Karpas-422 (cell line): ENCODE data around the gene PSMC2. TPM values are rescaled to one million over a fixed set of nuclear protein-coding genes. Genes with fewer than 3 reads are reported as not detected.
A peak's percentile ranks its signal among the peaks of the same experiment; 100 is the strongest.

Experiments
- DNase-seq: peaks from one replicate; pipeline ENCODE4 v3.0.0-alpha.2; 2015
- H2AFZ ChIP-seq: fragments of 200-600 bp; sonication (generic); 2 replicates; pipeline ENCODE4 v1.6.1; 2014; ENCODE audit warnings: antibody characterized with exemption, low read length, mixed read lengths
- H3K27ac ChIP-seq: fragments of 200-600 bp; sonication (generic); 2 replicates; pipeline ENCODE4 v1.5.1; 2014; ENCODE audit warnings: mild to moderate bottlenecking, low read length, moderate library complexity
- H3K27me3 ChIP-seq: fragments of 200-600 bp; sonication (generic); 2 replicates; pipeline ENCODE4 v1.6.1; 2014; ENCODE audit warnings: low read length, mixed read lengths
- H3K36me3 ChIP-seq: fragments of 200-600 bp; sonication (generic); 2 replicates; pipeline ENCODE4 v1.6.1; 2014; ENCODE audit warnings: low read length, mixed read lengths; ENCODE audit not compliant: insufficient read depth
- H3K4me1 ChIP-seq: fragments of 200-600 bp; sonication (generic); 2 replicates; pipeline ENCODE4 v1.6.1; 2014; ENCODE audit warnings: mild to moderate bottlenecking, low read length, mixed read lengths
- H3K4me2 ChIP-seq: fragments of 200-600 bp; sonication (generic); 2 replicates; pipeline ENCODE4 v1.6.1; 2014; ENCODE audit warnings: low read length, low read depth, mild to moderate bottlenecking; ENCODE audit not compliant: poor library complexity, severe bottlenecking
- H3K4me3 ChIP-seq: fragments of 200-600 bp; sonication (generic); 2 replicates; pipeline ENCODE4 v1.5.1; 2014; ENCODE audit warnings: mild to moderate bottlenecking, antibody characterized with exemption, low read length, mixed read lengths
- H3K79me2 ChIP-seq: fragments of 200-600 bp; sonication (generic); 2 replicates; pipeline ENCODE4 v1.6.1; 2014; ENCODE audit warnings: mild to moderate bottlenecking, low read length, mixed read lengths
- H3K9ac ChIP-seq: fragments of 200-600 bp; sonication (generic); 2 replicates; pipeline ENCODE4 v1.6.0; 2014; ENCODE audit warnings: low read length
- H3K9me2 ChIP-seq: fragments of 200-600 bp; sonication (generic), shearing (Covaris generic); replicated peaks from 2 replicates; pipeline ENCODE4 v1.6.0; 2014; ENCODE audit warnings: mild to moderate bottlenecking, low read length, moderate library complexity; ENCODE audit not compliant: insufficient read depth
- H3K9me3 ChIP-seq: fragments of 300-700, 200-600 bp; sonication (generic); 2 replicates; pipeline ENCODE4 v1.6.1; 2014; ENCODE audit warnings: low read length, mixed read lengths
- H4K20me1 ChIP-seq: fragments of 200-600 bp; sonication (generic); 2 replicates; pipeline ENCODE4 v1.6.1; 2014; ENCODE audit warnings: mild to moderate bottlenecking, antibody characterized with exemption, low read length, low read depth; ENCODE audit not compliant: insufficient read depth
- total RNA-seq: library from RNA; depleted of rRNA; stranded (reverse); fragments of >200 nt; shearing (Covaris generic); gene quantifications from 2 replicates; pipeline ENCODE4 v1.2.3, GENCODE V29; 2014; ENCODE audit warnings: low replicate concordance; rRNA removed

The PSMC2 gene
- total RNA-seq: 69.4 and 107 TPM in 2 replicates

DNA sequence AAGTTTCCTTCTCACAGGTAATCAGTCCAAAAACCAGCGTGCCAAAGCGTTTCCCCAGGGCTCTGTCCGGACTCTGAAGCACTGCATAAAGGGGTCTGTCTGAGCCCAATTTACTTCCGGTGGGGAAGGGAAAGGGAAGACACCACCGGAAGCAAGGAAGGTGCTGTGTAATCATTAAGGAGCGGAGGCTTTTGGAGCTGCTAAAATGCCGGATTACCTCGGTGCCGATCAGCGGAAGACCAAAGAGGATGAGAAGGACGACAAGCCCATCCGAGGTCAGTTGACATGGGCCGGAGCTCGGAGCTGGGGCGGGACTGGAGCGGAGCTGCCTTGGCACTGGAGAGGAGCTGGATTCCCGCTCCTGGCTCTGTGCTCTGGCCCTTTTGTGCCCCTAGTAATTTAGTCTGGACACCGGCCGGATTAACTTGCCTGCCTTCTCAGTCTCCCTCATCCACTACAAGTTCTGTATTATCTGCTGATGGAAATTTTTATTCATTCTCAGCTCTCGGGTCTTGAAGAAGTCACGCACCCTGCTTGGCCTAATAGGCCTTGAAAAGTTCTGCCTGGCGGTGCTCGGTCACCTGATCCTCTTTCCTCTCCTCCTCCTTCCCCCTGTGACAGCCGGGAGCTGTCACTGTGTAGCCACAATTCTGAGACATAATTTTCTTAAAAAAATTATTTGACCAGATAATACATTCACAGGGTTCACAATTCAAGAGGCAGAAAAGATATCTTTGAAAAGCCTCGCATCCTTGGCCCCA, at the start of gene PSMC2:
TSS of gene PSMC2 (plus strand) at position 137 of the 761 bp plus-strand sequence. CDS start at position 206, 69 bp downstream.
- H3K9me2 ChIP-seq: no peaks in the 10 kb centered on the region
- peaks cover 88% of the 10 kb centered on the region for H3K79me2 ChIP-seq
- H3K9ac ChIP-seq: peak within 1 kb of the TSS; percentile 81
- H3K36me3 ChIP-seq: peaks cover 6% of the 10 kb centered on the region; the same call in 1 of the 2 replicates
- H3K27me3 ChIP-seq: no peaks in the 10 kb centered on the region
- H3K4me2 ChIP-seq: peak within 1 kb of the TSS; percentile 83
- no peaks in the 10 kb centered on the region for H3K9me3 ChIP-seq
- no peaks in the 10 kb centered on the region; the same call in 1 of the 2 replicates for H4K20me1 ChIP-seq
- H3K4me3 ChIP-seq: peak within 1 kb of the TSS; percentile 86
- DNase-seq: peak; percentile 96
- H3K27ac ChIP-seq: peak within 1 kb of the TSS; percentile 71
- H2AFZ ChIP-seq: peak within 1 kb of the TSS; percentile 58; the same call in 1 of the 2 replicates
- peaks cover 52% of the 10 kb centered on the region for H3K4me1 ChIP-seq

GRCh38 chr7:103297837-103298179, 49.6 kb upstream of the PSMC2 start:
- H4K20me1 ChIP-seq: no peaks in the 10 kb centered on the region
- H3K79me2 ChIP-seq: peaks cover 50% of the 10 kb centered on the region
- peak overlapping the region; percentile 83 for H3K4me3 ChIP-seq
- no peaks in the 10 kb centered on the region for H3K9me3 ChIP-seq
- H3K27me3 ChIP-seq: no peaks in the 10 kb centered on the region
- H2AFZ ChIP-seq: 0 out of 2 replicates have a peak overlapping the region, but pooled peaks have one; percentile 29
- H3K4me1 ChIP-seq: peaks cover 30% of the 10 kb centered on the region
- H3K27ac ChIP-seq: peak overlapping the region; percentile 91
- H3K4me2 ChIP-seq: peak overlapping the region; percentile 81
- H3K9me2 ChIP-seq: no peaks in the 10 kb centered on the region
- peak; percentile 84 for DNase-seq
- H3K9ac ChIP-seq: peak overlapping the region; percentile 88
- peaks cover 37% of the 10 kb centered on the region for H3K36me3 ChIP-seq

DNA sequence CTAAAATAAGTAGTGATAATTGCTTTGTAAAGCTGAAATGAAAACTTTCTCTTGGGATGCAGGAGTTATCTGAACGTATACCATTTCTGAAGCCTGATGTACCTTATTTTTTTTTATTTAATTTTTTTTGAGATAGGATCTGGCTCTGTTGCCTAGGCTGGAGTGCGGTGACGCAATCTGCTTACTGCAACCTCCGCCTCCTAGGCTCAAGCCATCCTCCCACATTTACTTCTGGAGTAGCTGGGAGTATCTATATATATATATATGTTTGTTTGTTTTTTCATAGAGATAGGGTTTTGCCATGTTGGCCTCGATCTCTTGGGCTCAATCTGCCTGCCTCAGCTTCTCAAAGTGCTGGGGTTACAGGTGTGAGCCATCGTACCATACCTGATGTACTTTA, 47.8 kb upstream of the PSMC2 start:
- H3K4me1 ChIP-seq: peaks cover 33% of the 10 kb centered on the region
- no peak for DNase-seq
- H3K9ac ChIP-seq: no peak overlapping the region
- peaks cover 65% of the 10 kb centered on the region for H3K79me2 ChIP-seq
- H3K36me3 ChIP-seq: peaks cover 54% of the 10 kb centered on the region
- H3K4me2 ChIP-seq: peak overlapping the region; percentile 81
- no peak overlapping the region for H3K27ac ChIP-seq
- H4K20me1 ChIP-seq: peaks cover 7% of the 10 kb centered on the region; the same call in 1 of the 2 replicates
- peak overlapping the region; percentile 83; the same call in 1 of the 2 replicates for H3K4me3 ChIP-seq
- no peak overlapping the region for H2AFZ ChIP-seq
- H3K9me3 ChIP-seq: no peaks in the 10 kb centered on the region
- H3K27me3 ChIP-seq: no peaks in the 10 kb centered on the region
- H3K9me2 ChIP-seq: no peaks in the 10 kb centered on the region

GRCh38 chr7:103301441-103301840, 46.0 kb upstream of the PSMC2 start:
- Histone ChIP-seq H3K36me3 (peaks cover 66% of the 10 kb centered on the region), H2AFZ (no peak overlapping the region), H3K9me2 (no peaks in the 10 kb centered on the region), H3K4me2 (no peak overlapping the region), H3K27ac (no peak overlapping the region), H3K9ac (no peak overlapping the region), H3K4me3 (no peak overlapping the region), H3K79me2 (peaks cover 70% of the 10 kb centered on the region), H3K9me3 (no peaks in the 10 kb centered on the region), H3K4me1 (peaks cover 30% of the 10 kb centered on the region), H4K20me1 (peaks cover 7% of the 10 kb centered on the region; the same call in 1 of the 2 replicates), H3K27me3 (no peaks in the 10 kb centered on the region)
- DNase-seq: no peak

DNA sequence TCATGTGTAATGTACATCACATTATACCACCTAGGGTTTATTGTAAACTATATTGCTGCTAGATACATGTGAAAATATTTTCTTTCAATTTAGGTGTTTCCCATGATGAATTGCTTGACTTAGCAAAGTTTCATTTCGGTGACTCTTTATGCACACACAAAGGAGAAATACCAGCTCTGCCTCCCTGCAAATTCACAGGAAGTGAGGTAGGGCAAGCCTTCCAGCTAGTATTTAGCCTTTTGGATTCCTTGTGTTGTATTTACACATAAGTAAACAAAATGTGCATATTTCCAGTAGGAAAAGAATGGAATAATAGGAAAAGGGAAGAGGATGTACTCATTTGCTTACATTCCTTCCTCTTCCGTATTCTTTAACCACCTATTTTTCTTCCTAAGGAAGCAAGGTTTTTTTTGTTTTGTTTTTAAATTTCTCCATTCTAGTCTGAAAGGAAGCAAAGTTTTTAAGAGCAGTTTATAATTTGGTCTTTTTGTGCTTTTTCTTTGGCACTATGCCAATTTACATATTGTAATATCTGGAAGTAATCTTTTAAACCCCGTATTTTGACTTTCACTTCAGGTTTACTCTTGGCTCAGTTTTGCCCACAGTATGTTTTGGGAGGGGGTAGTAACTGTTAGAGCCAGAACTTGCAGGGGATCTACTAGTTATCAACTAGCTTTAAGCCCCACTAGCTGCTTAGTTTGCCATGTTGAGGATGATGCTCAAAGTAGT, 39.8 kb upstream of the PSMC2 start:
- Histone ChIP-seq H3K4me3 (no peak overlapping the region), H3K36me3 (peaks cover 84% of the 10 kb centered on the region), H3K79me2 (peaks cover 69% of the 10 kb centered on the region)

GRCh38 chr7:103314852-103315251, 32.6 kb upstream of the PSMC2 start:
- H3K9ac ChIP-seq: no peak overlapping the region
- no peak for DNase-seq
- no peaks in the 10 kb centered on the region for H3K9me2 ChIP-seq
- H3K9me3 ChIP-seq: no peaks in the 10 kb centered on the region
- H3K4me3 ChIP-seq: no peak overlapping the region
- peaks cover 51% of the 10 kb centered on the region for H3K79me2 ChIP-seq
- no peaks in the 10 kb centered on the region for H3K27me3 ChIP-seq
- no peaks in the 10 kb centered on the region for H3K4me1 ChIP-seq
- H2AFZ ChIP-seq: no peak overlapping the region
- no peak overlapping the region for H3K4me2 ChIP-seq
- no peaks in the 10 kb centered on the region for H4K20me1 ChIP-seq
- peaks cover 86% of the 10 kb centered on the region for H3K36me3 ChIP-seq
- no peak overlapping the region for H3K27ac ChIP-seq

More for the DNA sequence above, 39.8 kb upstream of the PSMC2 start:
- peak overlapping the region; percentile 8 for H3K4me2 ChIP-seq
- H2AFZ ChIP-seq: no peak overlapping the region
- peak overlapping the region; percentile 23 for H3K27ac ChIP-seq
- DNase-seq: no peak
- H3K9me3 ChIP-seq: no peaks in the 10 kb centered on the region
- H4K20me1 ChIP-seq: peaks cover 7% of the 10 kb centered on the region; the same call in 1 of the 2 replicates
- H3K9me2 ChIP-seq: no peaks in the 10 kb centered on the region
- H3K4me1 ChIP-seq: peaks cover 14% of the 10 kb centered on the region
- H3K27me3 ChIP-seq: no peaks in the 10 kb centered on the region
- no peak overlapping the region for H3K9ac ChIP-seq

- H3K79me2 ChIP-seq: peaks cover 38% of the 10 kb centered on the region
- no peaks in the 10 kb centered on the region for H3K27me3 ChIP-seq
- no peak overlapping the region for H2AFZ ChIP-seq
- H3K4me3 ChIP-seq: no peak overlapping the region
- peaks cover 72% of the 10 kb centered on the region for H3K36me3 ChIP-seq
- no peak overlapping the region for H3K9ac ChIP-seq
- no peaks in the 10 kb centered on the region for H3K9me2 ChIP-seq
- H3K27ac ChIP-seq: no peak overlapping the region
- H3K4me1 ChIP-seq: no peaks in the 10 kb centered on the region
- H3K4me2 ChIP-seq: no peak overlapping the region
- H3K9me3 ChIP-seq: no peaks in the 10 kb centered on the region
- H4K20me1 ChIP-seq: no peaks in the 10 kb centered on the region
- no peak for DNase-seq
Observed at GRCh38 chr7:103316380-103316941, 31.0 kb upstream of the PSMC2 start.

DNA sequence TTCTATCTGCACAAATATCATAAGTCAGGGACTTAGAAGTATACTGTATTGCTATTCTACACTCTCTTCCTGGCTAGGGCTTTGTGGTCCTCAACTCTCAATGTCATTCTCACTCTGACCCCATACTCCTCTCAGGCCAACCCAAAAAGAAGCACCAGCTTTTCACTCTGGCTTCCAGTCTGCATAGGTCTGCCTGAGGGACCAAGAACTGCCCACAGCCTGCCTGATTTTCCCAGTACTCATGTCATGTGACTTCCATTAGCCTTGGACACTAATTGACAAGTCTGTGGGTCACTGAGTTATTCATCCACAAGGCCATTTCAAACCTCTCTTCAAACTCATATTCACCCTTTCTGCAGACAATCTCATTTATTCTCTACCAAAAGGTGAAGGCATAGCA, 30.4 kb upstream of the PSMC2 start:
- Histone ChIP-seq H3K4me3 (no peak overlapping the region), H3K79me2 (peaks cover 33% of the 10 kb centered on the region), H3K4me1 (no peaks in the 10 kb centered on the region), H3K27ac (no peak overlapping the region), H3K27me3 (no peaks in the 10 kb centered on the region), H3K36me3 (peaks cover 70% of the 10 kb centered on the region), H2AFZ (no peak overlapping the region), H3K9me2 (no peaks in the 10 kb centered on the region), H3K4me2 (no peak overlapping the region), H3K9me3 (no peaks in the 10 kb centered on the region), H4K20me1 (no peaks in the 10 kb centered on the region), H3K9ac (no peak overlapping the region)
- DNase-seq: no peak
